ENCODE data around the gene CCSER2.
"Not testable (repeated sequence)": the region's sequence is repeated elsewhere in the genome, so short reads cannot be mapped to it uniquely, and the experiment has no call there.

Gene CCSER2, protein sequence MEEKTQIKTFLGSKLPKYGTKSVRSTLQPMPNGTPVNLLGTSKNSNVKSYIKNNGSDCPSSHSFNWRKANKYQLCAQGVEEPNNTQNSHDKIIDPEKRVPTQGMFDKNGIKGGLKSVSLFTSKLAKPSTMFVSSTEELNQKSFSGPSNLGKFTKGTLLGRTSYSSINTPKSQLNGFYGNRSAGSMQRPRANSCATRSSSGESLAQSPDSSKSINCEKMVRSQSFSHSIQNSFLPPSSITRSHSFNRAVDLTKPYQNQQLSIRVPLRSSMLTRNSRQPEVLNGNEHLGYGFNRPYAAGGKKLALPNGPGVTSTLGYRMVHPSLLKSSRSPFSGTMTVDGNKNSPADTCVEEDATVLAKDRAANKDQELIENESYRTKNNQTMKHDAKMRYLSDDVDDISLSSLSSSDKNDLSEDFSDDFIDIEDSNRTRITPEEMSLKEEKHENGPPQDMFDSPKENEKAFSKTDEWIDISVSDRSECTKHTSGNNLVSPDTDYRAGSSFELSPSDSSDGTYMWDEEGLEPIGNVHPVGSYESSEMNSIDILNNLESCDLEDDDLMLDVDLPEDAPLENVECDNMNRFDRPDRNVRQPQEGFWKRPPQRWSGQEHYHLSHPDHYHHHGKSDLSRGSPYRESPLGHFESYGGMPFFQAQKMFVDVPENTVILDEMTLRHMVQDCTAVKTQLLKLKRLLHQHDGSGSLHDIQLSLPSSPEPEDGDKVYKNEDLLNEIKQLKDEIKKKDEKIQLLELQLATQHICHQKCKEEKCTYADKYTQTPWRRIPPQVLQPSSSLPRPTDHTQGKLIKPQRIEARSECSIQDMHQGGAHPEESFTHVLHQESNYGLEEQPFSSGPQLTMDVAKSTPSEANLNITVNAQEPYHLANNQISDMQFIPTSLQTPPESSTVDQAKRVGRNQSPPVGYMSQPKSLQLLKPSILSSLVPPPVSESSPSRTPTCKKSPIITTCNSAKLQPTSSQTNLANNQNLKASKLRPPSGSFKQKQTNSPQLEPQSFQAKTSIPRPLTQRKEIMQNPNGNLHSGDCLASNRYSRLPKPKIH

GRCh38 chr10:84328418-84329195, at the start of gene CCSER2:
CCSER2 (plus strand) TSS chr10:84328589; CDS start chr10:84371053, 42,464 bp downstream.
- DNase-seq, result peak; percentile 98

GRCh38 chr10:84279876-84280475, 48.4 kb upstream of the CCSER2 start:
- DNase-seq, result not testable (repeated sequence)

DNA sequence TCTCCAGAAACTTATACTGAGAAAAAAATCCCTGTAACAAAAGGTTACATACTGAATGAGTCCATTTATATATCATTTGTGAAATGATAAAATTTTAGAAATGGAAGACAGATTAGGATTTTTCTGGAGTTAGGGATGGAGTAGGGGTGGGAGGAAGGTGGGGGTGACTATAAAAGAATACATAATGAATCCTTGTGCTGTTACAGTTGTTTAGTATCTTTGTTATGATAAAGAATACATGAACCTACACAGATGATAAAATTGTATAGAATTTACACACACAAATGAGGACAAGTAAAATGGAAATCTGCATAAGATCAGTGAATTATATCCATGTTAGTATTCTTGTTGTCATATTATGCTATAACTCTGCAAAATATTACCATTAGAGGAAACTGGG, 41.7 kb upstream of the CCSER2 start:
- no peak for DNase-seq

- no peak for DNase-seq
These were observed 40.2 kb upstream of the CCSER2 start for GRCh38 chr10:84288151-84288550.

GRCh38 chr10:84289521-84290200, 38.7 kb upstream of the CCSER2 start:
- no peak for DNase-seq

DNA sequence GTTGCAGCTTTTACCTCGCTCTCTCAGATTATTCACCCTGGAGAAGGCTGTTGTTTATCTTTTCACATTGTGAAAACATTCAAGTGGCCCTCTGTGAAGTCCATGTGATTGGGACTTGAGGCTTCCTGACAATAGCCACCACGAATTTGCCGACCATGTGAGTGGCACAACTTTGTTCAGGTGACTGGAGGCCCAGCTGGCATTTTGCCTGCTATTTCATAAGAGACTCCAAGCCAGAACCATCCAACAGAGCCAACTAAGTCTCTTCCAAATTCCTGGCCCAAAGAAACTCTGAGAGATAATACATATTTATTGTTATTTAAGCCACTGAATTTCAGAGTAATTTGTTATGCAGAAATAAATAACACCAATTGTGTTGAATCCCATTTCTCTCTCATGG, 38.2 kb upstream of the CCSER2 start:
- no peak for DNase-seq

DNA sequence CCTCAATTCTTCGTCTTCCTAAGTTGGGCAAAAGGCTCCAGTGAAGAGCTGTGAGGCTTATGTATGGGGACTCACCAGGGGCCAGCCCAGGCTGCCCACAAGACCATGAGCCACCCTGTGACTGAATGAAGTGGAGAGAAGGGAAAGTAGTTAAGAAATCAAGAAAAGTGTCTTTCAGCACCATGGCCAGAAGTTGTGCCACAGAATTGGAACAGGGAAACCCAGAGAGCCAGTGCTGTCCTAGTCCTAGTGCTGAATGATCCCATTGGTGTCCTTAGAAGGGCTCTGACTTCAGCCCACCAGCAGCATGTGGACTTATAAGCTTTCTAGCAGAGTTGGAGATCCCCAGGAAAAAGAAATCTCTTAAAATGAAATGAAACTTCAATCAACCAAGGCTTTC, 37.0 kb upstream of the CCSER2 start:
- DNase-seq, result no peak

DNA sequence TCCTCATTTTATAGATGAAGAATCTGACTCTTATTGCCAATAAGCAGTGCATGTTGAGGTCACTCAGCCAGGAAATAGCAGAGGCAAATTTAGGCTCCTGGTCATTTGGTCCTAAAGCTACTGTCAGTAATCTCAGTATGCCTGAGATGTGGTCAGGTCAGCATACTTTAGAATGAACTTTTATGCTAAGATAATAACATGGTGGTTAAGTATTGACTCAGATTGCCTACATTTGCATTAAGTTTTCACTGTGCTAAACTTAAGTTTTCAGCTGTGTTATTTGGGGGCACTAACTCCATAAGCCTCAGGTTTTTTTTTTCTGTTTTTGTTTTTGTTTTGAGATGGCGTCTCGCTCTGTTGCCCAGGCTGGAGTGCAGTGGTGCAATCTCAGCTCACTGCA, 35.9 kb upstream of the CCSER2 start:
- DNase-seq, result no peak

DNA sequence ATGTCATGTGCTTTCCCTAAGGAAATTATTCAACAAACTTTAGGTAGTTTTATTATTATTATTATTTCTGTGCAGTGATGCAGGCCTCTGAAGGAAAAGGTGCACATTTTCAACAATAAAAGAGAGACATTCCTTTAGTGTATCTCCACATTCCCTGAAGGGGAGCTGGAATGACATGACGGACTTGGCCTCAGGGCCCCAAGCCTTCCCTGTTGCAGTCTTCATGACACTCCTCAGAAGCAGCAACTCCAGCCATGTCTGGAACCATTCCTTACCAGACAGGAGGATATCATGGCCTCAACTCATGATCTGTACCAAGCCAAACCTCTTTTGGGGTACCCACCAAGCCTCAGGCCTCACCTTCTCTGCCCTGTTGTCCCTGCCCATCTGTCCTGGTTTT, 35.2 kb upstream of the CCSER2 start:
- no peak for DNase-seq

GRCh38 chr10:84293574-84294016, 34.8 kb upstream of the CCSER2 start:
- DNase-seq, result peak; percentile 93

GRCh38 chr10:84294766-84295447, 33.5 kb upstream of the CCSER2 start:
- DNase-seq, result peak; percentile 68

- DNase-seq, result no peak
These were observed 32.1 kb upstream of the CCSER2 start for GRCh38 chr10:84296091-84296981.

DNA sequence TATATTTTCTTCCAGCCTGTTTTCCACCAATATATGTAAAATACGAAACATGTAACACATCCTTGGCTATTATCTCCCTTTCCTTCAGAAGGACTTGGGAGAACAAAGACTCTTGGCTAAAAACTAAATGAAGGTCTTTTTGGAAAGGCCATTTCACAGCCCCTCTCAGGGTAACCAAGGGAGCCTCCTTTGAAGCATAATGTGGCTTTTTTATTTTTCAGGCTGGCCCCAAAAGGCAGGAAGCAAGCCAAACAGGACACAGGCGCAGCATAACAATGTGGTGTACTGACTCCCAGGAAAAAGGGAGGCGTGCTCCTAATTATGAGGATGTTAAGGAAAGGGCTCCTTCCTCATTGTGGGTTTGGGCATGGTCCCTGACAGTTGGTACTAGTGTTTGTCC, 30.3 kb upstream of the CCSER2 start:
- DNase-seq, result no peak

- no peak for DNase-seq
These were observed 26.2 kb upstream of the CCSER2 start for GRCh38 chr10:84302223-84302622.

GRCh38 chr10:84306751-84307384, 21.5 kb upstream of the CCSER2 start:
- peak; percentile 72 for DNase-seq

DNA sequence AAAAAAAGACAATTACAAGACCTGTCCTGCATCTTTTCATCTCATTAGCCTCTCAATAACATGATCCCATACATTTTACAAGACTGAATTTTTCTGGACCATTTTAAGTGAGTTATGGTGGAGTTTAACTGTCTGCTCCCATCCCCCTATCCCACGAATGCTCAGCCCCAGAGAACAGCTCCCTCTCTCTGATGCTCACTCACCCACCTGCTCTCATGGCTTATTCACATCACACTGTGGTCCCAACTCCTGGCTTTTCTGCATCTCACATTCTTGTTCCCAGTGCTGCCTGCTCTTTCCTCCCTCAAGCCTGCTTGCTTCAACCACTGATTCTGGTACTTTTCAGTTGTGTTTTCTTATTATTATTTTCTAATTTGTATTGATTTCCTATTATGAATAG, 20.4 kb upstream of the CCSER2 start:
- DNase-seq, result no peak

DNA sequence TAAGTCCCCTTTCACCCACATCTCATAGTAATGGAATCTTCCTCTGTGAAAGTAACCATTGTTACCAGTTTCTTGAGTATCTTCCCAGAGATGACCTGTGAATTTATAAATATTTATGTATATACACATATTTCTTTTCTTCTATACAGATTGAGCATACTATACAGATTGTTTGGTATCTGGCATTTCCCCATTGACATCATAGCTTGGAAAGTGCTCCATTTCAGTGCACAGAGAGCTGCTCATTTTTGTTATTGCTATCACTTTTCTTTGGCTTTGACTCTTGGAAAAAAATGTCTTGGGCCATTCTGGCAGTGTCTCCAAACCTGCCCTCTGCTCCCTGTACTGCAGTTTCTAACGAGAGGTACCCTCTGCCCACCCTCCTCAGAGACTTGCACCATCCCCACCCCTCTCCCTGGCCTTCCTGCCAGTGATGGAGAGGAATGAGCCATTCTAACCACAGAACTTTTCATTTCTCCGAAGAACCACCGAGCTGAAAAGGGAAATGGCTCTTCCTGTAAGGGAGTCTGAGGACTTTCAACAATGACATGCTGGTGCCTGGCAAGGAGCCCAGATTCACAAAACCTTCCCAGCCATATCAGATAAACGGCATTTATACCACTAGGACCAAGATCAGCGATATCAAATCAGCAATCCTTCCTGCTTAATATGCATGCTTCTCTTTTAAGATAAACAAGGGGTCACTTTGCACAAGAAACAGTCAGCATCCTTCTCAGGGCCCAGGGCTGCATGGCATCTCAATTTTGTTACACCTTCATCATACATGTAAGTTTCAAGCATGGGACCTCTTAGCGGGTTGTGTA, 19.7 kb upstream of the CCSER2 start:
- DNase-seq, result peak; percentile 89

DNA sequence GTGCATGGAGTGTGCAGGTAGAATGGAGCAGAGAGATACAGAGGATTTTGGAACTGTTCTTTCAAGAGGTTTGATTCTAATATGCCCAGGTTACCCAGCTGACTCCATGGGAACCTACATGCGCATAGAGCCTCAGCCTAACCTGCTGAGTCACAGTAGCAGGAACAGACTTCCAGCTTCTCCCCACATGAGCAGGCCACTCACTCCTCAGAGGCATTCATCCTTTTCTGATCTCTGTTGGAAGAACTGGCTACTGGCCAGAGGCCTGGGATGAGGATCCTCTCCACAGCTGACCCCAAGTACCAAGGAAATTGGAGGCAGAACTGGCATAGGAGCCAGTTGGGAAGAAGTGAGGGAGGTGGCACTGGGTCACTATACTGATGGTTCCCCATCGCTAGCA, 17.9 kb upstream of the CCSER2 start:
- no peak for DNase-seq

DNA sequence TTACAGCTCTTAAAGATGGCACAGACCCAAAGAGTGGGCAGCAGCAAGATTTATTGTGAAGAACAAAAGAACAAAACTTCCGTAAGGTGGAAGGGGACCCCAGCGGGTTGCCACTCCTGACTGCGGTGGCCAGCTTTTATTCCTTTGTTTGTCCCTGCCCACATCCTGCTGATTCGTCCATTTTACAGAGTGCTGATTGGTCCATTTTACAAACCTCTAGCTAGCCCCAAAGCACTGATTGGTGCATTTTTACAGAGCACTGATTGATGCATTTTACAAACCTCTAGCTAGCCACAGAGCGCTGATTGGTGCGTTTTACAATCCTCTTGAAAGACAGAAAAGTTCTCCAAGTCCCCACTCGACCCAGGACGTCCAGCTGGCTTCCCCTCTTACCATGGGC, 16.8 kb upstream of the CCSER2 start:
- no peak for DNase-seq

All from activated CD4-positive, alpha-beta T cell treated with anti-CD3 and anti-CD28 coated beads, Interleukin-10, Interleukin-2, amounts not matched to agents 100 ng/mL and 50 ng/mL, durations not matched to agents 16 hours and 8 hours (primary cell).